OCI-LY1 (cell line): ENCODE measurements around the gene SPRY4.

Experiments
- CTCF ChIP-seq: fragments of 200-600 bp; sonication (generic), shearing (Covaris generic); IDR thresholded peaks from 2 replicates; pipeline ENCODE4 v1.5.1; 2017; ENCODE audit warnings: mild to moderate bottlenecking, antibody characterized with exemption, low read length, moderate library complexity, mixed read lengths
- EZH2 ChIP-seq: fragments of 200-600 bp; sonication (generic), shearing (Covaris generic); IDR thresholded peaks from 2 replicates; pipeline ENCODE4 v1.8.0; 2017; ENCODE audit warnings: borderline replicate concordance, mixed run types, mild to moderate bottlenecking, antibody characterized with exemption, low read length, moderate library complexity, mixed read lengths

DNA sequence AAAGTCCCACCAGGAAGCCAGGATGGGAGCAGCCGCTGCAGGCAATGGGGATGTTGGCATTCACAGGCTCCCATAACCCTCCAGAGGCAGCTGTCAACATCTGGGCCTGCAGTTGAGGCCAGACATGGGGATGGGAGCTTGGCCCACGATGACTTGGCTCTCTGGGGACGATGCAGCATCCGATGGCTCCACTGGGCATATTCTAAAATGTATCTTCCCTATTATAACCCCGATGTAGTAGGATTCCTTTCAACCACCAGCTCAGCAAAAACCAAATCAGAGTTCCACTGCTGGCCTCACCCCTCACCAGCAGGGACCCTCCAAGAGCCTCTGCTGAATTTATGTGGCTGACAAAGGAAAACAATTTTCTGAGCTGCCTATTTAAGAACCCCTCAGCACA, 7.1 kb downstream of the SPRY4 start:
- no peak for TF ChIP-seq CTCF
- TF ChIP-seq EZH2: no peak
